Smooth muscle cell of bladder (primary cell): ENCODE results near the gene OPRD1. TPM values are rescaled to one million over a fixed set of nuclear protein-coding genes. Genes with fewer than 3 reads are reported as not detected.

Source experiments
- total RNA-seq: library from RNA; depleted of rRNA; stranded (reverse); fragments of >200 nt; gene quantifications from 2 replicates; pipeline ENCODE4 v1.2.3, GENCODE V29; 2014

Gene OPRD1
- under 0.01 TPM in 1 of 2 replicates, not detected in the other for total RNA-seq

DNA sequence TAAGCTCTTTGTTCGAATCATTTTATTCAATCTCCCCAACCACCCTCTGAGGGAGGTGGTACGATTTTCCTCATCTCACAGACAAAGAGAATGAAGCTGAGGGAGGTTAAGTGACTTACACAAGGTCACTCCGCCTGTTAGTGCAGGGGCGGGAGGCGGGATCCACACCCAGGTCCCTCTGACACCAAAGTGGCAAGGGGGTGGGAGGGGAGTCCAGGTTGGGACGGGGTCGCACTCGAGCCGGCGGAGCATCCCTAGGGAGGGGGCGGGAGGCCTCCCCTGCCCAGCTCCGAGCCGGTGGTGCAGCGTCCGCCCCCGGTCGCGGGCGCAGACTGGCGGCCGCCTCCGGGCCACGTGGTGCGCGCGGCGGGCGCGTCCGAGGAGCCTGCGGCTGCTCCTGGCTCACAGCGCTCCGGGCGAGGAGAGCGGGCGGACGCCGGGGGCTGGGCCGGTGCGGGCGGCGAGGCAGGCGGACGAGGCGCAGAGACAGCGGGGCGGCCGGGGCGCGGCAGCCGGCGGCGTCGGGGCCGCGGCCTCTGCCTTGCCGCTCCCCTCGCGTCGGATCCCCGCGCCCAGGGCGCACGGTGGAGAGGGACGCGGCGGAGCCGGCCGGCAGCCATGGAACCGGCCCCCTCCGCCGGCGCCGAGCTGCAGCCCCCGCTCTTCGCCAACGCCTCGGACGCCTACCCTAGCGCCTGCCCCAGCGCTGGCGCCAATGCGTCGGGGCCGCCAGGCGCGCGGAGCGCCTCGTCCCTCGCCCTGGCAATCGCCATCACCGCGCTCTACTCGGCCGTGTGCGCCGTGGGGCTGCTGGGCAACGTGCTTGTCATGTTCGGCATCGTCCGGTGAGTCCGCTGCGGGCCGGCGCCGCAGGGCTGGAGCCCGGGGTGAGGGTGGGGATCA lies at the start of gene OPRD1:
Gene OPRD1, plus strand, starts transcription at position 405 of the 903 bp plus-strand sequence. Its CDS starts 214 bp downstream, at position 619.

DNA sequence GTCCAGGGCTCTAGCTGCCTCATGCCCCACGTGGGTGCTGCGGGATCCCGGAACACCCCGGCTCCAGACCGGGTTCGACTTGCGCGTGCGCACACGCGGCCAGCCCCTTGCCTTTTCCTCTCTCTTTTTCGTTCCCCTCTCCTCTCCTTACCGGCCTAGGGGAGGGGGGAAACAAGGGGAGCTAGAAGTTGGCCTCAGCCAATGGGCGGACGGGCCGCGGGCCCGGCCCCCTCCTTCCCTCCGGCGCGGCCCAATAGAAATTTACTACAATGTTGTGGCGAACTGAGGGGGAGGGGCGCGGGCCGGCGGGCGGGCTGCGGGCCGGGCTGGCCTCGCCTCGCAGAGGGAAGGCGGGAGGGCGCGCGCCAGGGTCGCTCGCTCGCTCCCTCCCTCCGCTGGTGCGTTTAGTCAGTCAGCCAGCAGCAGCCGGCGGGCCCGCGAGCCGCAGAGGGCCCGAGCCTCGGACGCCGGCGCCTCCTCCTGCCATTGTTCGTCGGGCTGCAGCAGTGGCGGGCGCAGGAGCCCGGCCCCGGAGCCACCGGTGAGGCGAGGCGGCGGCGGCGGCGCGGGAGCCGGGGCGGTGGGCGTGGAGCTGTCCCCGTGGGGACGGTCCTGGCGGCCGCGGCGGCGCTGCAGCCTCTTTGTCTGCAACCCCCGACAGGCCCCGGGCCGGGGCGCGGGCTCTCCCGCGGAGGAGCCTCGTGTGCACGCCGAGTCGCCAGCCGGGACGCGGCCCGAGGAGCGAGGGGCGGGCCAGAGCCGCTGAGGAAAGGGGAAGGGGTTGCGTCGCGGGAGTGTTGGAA lies 102.5 kb downstream of the OPRD1 start, which contains the start of gene EPB41:
Gene EPB41, plus strand, starts transcription at position 342 of the 803 bp plus-strand sequence. CDS start 72,869 bp downstream, outside the sequence.

Other genes with a start within 250 kb of the OPRD1 start
- 3.6 and 5.1 TPM in 2 replicates for gene RAB42, start 219.9 kb upstream of the OPRD1 start, total RNA-seq
- gene TAF12, start 169.1 kb upstream of the OPRD1 start, total RNA-seq: 71.5 and 75.9 TPM in 2 replicates
- gene RNU11, start 163.6 kb upstream of the OPRD1 start, total RNA-seq: not detected in 2 replicates
- 4.3 and 6.5 TPM in 2 replicates for gene GMEB1, start 143.4 kb upstream of the OPRD1 start, total RNA-seq
- gene YTHDF2, start 75.2 kb upstream of the OPRD1 start, total RNA-seq: 41.4 and 51.8 TPM in 2 replicates
- gene EPB41, start 102.4 kb downstream of the OPRD1 start, total RNA-seq: 9.7 and 12.6 TPM in 2 replicates